HUES6 (cell line): ENCODE results near the gene GATD1.
"Not testable (repeated sequence)": the region's sequence is repeated elsewhere in the genome, so short reads cannot be mapped to it uniquely, and the experiment has no call there.

Experiments
- H3K27ac ChIP-seq: 2 replicates; pipeline ENCODE4 v1.7.0; 2013; ENCODE audit warnings: low read depth, mild to moderate bottlenecking, low read length, inconsistent platforms
- H3K27me3 ChIP-seq: 2 replicates; pipeline ENCODE4 v1.6.1; 2013; ENCODE audit warnings: low read length; ENCODE audit not compliant: control insufficient read depth, insufficient read depth
- H3K36me3 ChIP-seq: 2 replicates; pipeline ENCODE4 v1.6.1; 2013; ENCODE audit warnings: low read length; ENCODE audit not compliant: control insufficient read depth, insufficient read depth
- H3K4me1 ChIP-seq: 2 replicates; pipeline ENCODE4 v1.6.1; 2013; ENCODE audit warnings: low read length; ENCODE audit not compliant: control insufficient read depth, insufficient read depth
- H3K4me3 ChIP-seq: 2 replicates; pipeline ENCODE4 v1.5.1; 2013; ENCODE audit warnings: low read depth, low read length
- H3K9ac ChIP-seq: one replicate; pipeline ENCODE4 v1.6.1; 2013; ENCODE audit warnings: mild to moderate bottlenecking, low read length
- H3K9me3 ChIP-seq: 2 replicates; pipeline ENCODE4 v1.6.1; 2013; ENCODE audit warnings: low read depth, low read length; ENCODE audit not compliant: control insufficient read depth, insufficient read depth

Gene GATD1

GRCh38 chr11:746289-747157 lies 30.8 kb downstream of the GATD1 start:
- Histone ChIP-seq H3K9me3 (no peaks in the 10 kb centered on the region), H3K36me3 (peaks cover 10% of the 10 kb centered on the region), H3K27ac (peak overlapping the region; percentile 88), H3K4me3 (peak overlapping the region; percentile 84), H3K9ac (peak overlapping the region; percentile 92), H3K4me1 (peaks cover 21% of the 10 kb centered on the region), H3K27me3 (no peaks in the 10 kb centered on the region)

- peaks cover 21% of the 10 kb centered on the region for H3K4me1 ChIP-seq
- H3K27ac ChIP-seq = peak overlapping the region; percentile 45; the same call in 1 of the 2 replicates
- no peaks in the 10 kb centered on the region for H3K27me3 ChIP-seq
- no peak overlapping the region for H3K9ac ChIP-seq
- H3K4me3 ChIP-seq = no peak overlapping the region
- no peaks in the 10 kb centered on the region for H3K9me3 ChIP-seq
- H3K36me3 ChIP-seq = peaks cover 6% of the 10 kb centered on the region; the same call in 1 of the 2 replicates
Measured at GRCh38 chr11:745428-745827, 31.9 kb downstream of the GATD1 start.

DNA sequence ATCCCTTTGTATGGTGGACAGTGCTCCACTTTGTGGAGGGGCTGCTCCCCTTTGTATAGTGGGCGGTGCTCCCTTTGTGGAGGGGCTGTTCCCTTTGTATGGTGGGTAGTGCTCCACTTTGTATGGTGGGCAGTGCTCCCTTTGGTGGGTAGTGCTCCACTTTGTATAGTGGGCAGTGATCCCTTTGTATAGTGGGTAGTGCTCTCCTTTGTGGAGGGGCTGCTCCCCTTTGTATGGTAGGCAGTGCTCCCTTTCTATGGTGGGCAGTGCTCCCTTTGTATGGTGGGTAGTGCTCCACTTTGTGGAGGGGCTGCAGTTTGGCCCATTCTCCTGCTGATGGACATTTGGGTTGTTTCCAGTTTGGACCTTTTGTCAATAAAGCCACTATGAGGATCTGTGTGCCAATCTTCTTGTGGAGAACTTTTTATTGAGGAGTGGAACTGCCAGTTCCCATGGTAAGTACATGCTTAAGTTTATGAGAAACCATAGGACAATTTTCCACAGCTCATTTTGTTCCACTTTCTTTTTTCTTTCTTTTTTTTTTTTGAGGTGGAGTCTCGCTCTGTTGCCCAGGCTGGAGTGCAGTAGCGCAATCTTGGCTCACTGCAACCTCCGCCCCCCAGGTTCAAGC lies 34.6 kb downstream of the GATD1 start:
- H3K36me3 ChIP-seq = no peaks in the 10 kb centered on the region

DNA sequence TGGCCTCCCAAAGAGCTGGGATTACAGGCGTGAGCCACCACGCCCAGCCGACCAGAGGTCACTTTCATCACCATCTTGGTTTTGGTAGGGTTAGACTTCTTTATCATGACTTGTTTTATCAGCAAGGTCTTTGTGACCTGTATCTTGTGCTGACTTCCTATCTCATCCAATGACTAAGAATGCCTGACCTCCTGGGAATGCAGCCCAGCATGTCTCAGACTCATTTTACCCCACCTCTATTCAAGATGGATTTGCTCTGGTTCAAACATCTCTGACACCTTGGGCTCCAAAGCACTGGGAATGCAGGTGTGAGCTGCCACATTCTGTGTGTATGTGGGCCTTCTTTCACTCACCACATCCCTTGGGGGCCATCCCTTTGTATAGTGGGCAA lies 35.1 kb downstream of the GATD1 start:
- H3K27me3 ChIP-seq = no peaks in the 10 kb centered on the region
- no peak overlapping the region for H3K4me3 ChIP-seq
- H3K36me3 ChIP-seq = no peaks in the 10 kb centered on the region
- no peaks in the 10 kb centered on the region for H3K9me3 ChIP-seq
- no peak overlapping the region for H3K9ac ChIP-seq
- H3K27ac ChIP-seq = no peak overlapping the region
- H3K4me1 ChIP-seq = peaks cover 14% of the 10 kb centered on the region

More for the DNA sequence above, 34.6 kb downstream of the GATD1 start:
- Histone ChIP-seq H3K9ac (no peak overlapping the region), H3K4me1 (peaks cover 14% of the 10 kb centered on the region; the same call in 1 of the 2 replicates), H3K27ac (no peak overlapping the region), H3K9me3 (no peaks in the 10 kb centered on the region), H3K4me3 (no peak overlapping the region), H3K27me3 (no peaks in the 10 kb centered on the region)

GRCh38 chr11:737899-738298 lies 39.4 kb downstream of the GATD1 start:
- not testable (repeated sequence) for H3K4me1 ChIP-seq, H3K9ac ChIP-seq, H3K9me3 ChIP-seq, H3K27me3 ChIP-seq, H3K27ac ChIP-seq, H3K4me3 ChIP-seq, H3K36me3 ChIP-seq

GRCh38 chr11:737366-737765 lies 39.9 kb downstream of the GATD1 start:
- no peaks in the 10 kb centered on the region for H3K27me3 ChIP-seq
- H3K4me3 ChIP-seq = no peak overlapping the region
- no peak overlapping the region for H3K27ac ChIP-seq
- no peaks in the 10 kb centered on the region; the same call in 1 of the 2 replicates for H3K4me1 ChIP-seq
- no peaks in the 10 kb centered on the region for H3K36me3 ChIP-seq
- no peaks in the 10 kb centered on the region for H3K9me3 ChIP-seq
- no peak overlapping the region for H3K9ac ChIP-seq

GRCh38 chr11:734541-734940 lies 42.7 kb downstream of the GATD1 start:
- H3K9me3 ChIP-seq, H3K27ac ChIP-seq, H3K36me3 ChIP-seq, H3K4me1 ChIP-seq, H3K9ac ChIP-seq, H3K27me3 ChIP-seq, H3K4me3 ChIP-seq: not testable (repeated sequence)

DNA sequence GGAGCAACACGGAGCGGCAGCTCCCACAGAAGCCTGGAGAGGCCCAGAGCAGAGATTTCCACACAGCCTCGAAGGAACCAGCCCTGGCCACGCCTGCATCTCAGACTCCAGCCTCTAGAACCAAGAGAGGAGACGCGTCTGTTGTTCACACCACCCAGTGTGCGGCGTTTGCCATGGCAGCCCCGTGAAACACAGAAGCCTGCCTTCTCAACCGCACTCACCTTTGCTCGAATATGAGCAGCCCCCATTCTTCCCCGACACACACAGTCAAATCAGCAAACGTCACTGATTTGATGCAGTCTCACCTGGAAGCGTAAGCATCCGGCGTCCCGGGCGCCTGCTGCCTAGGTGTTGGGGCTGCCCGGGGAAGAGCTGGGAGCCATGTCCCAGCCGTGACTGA lies 44.2 kb downstream of the GATD1 start:
- H3K27ac ChIP-seq = no peak overlapping the region
- no peaks in the 10 kb centered on the region for H3K27me3 ChIP-seq
- H3K4me3 ChIP-seq = no peak overlapping the region
- H3K36me3 ChIP-seq = no peaks in the 10 kb centered on the region
- no peaks in the 10 kb centered on the region for H3K9me3 ChIP-seq
- H3K4me1 ChIP-seq = no peaks in the 10 kb centered on the region; the same call in 1 of the 2 replicates
- no peak overlapping the region for H3K9ac ChIP-seq

GRCh38 chr11:729492-730074 lies 47.7 kb downstream of the GATD1 start:
- Histone ChIP-seq H3K36me3 (no peaks in the 10 kb centered on the region), H3K9ac (no peak overlapping the region), H3K27me3 (peaks cover 28% of the 10 kb centered on the region; the same call in 1 of the 2 replicates), H3K4me1 (peaks cover 7% of the 10 kb centered on the region), H3K4me3 (no peak overlapping the region), H3K9me3 (no peaks in the 10 kb centered on the region), H3K27ac (no peak overlapping the region)

DNA sequence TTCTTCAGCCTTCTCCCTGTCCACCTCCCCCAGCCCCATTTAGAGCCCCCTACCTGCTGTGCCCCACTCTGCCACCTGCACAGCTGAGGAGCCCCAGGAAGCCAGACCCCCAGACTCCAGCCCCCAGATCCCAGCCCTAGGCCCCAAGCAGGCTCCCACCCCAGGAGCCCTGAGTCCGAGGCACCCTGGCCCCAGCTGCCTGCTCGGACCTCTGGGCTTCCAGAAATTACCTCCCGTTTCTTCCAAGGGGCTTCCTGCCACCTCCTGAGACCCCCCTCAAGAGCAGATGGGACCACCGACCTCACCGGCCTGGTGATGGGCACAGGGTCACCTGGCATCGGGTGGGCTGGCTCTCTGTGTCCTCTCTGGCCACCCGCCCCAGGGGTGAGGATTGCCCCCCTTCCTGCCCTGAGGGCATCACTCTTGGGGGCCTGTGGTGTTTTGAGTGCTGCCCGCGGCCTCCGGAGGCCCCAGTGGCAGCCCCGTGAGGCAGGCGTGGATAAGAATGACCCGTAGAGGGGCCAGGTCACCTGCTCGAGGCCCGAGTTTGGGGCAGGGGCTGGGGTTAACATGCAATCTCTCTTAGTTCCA lies 48.3 kb downstream of the GATD1 start:
- no peak overlapping the region for H3K4me3 ChIP-seq
- peaks cover 30% of the 10 kb centered on the region; the same call in 1 of the 2 replicates for H3K27me3 ChIP-seq
- no peak overlapping the region for H3K9ac ChIP-seq
- no peak overlapping the region for H3K27ac ChIP-seq
- no peaks in the 10 kb centered on the region for H3K36me3 ChIP-seq
- H3K4me1 ChIP-seq = peaks cover 7% of the 10 kb centered on the region
- H3K9me3 ChIP-seq = no peaks in the 10 kb centered on the region
